Activated CD4-positive, CD25-positive, alpha-beta regulatory T cell (primary cell): Measurements from ENCODE around the gene LRP4.
A peak's percentile ranks its signal among the peaks of the same experiment; 100 is the strongest.

Experiments used
- DNase-seq, 4 experiments: peaks; one replicate each; lab custom pipeline; 2025; lab: John Stamatoyannopoulos, UW

The LRP4 gene

GRCh38 chr11:46846510-46846830 lies 71.9 kb downstream of the LRP4 start:
- DNase-seq, result no peak

- peak; percentile 67 to 74 (median 71) for DNase-seq
Observed at GRCh38 chr11:46845740-46846509, 72.4 kb downstream of the LRP4 start, which contains the start of gene CKAP5. Gene CKAP5 (minus strand): TSS chr11:46846280. CDS start chr11:46821231, 25,049 bp downstream.

DNA sequence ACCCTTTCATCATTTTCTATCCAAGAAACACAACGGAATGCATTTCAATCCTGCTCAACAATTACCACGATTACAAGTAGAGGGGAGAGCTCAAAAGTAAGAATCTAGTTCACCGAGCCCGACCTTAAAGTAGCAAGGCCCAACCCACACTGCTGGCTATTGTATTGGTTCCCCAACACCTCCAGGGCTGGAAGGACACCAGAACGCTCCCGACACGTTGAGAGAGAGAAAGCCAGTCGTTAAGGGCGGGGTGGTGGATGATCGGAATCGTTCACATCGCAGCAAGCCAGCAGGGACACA lies 73.0 kb downstream of the LRP4 start:
- DNase-seq, result peak in 1 of 4 experiments; percentile 28

- no peak for DNase-seq
Observed at GRCh38 chr11:46840116-46840515, 78.2 kb downstream of the LRP4 start.

DNA sequence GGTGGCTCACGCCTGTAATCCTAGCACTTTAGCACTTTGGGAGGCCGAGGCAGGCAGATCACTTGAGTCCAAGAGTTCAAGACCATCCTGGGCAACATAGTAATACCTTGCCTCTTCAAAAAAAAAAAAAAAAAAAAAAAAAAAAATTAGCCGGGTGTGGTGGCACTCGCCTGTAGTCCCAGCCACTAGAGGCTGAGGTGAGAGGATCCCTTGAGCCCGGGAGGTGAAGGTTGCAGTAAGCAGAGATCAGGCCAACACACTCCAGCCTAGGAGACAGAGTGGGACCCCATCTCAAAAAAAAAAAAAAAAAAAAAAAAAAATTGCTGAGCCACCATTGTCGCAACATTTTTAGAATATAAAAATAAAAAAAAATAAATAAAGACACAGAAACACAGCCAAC lies 79.8 kb downstream of the LRP4 start:
- DNase-seq, result no peak

DNA sequence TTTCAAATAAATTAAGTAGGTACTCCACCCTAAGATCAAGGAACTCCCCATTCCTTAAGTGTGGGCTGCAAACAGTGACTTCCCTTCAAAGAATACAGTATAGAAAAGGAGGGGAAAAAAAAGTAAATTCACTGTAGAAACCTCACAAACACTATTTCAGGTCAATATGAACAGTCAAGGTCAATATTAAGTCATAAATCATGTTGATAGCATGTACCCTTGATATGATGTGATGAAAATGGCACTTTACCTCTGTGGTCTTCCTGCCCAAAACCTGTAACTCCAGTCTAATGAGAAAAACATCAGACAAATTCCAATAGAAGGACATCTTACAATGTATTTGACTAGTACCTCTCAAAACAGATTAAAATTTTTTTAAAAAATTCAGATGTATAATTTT lies 80.5 kb downstream of the LRP4 start:
- no peak for DNase-seq

GRCh38 chr11:46836870-46837269 lies 81.5 kb downstream of the LRP4 start:
- no peak for DNase-seq

DNA sequence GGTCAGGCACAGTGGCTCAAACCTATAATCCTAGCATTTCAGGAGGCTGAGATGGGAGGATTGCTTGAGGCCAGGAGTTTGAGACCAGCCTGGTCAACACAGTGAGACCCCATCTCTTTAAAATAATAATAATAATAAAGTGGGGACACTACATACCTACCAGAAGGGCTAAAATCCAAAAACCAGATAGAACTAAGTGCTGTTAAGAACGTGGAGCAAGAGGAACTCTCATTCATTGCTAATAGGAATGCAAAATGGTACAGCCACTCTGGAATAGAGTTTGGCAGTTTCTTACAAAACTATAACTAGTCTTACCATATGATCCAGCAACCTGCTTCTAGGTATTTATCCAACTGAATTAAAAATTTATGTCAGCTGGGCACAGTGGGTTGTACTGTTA lies 81.9 kb downstream of the LRP4 start:
- DNase-seq, result no peak

- no peak for DNase-seq
Observed at GRCh38 chr11:46835897-46836296, 82.5 kb downstream of the LRP4 start.

- no peak for DNase-seq
Observed at GRCh38 chr11:46834821-46835220, 83.5 kb downstream of the LRP4 start.

- DNase-seq, result no peak
Observed at GRCh38 chr11:46832511-46833214, 85.7 kb downstream of the LRP4 start.

GRCh38 chr11:46827995-46828394 lies 90.4 kb downstream of the LRP4 start:
- DNase-seq, result no peak

- DNase-seq, result peak; percentile 31 to 65 (median 48)
Observed at GRCh38 chr11:46826310-46827044, 91.9 kb downstream of the LRP4 start.

DNA sequence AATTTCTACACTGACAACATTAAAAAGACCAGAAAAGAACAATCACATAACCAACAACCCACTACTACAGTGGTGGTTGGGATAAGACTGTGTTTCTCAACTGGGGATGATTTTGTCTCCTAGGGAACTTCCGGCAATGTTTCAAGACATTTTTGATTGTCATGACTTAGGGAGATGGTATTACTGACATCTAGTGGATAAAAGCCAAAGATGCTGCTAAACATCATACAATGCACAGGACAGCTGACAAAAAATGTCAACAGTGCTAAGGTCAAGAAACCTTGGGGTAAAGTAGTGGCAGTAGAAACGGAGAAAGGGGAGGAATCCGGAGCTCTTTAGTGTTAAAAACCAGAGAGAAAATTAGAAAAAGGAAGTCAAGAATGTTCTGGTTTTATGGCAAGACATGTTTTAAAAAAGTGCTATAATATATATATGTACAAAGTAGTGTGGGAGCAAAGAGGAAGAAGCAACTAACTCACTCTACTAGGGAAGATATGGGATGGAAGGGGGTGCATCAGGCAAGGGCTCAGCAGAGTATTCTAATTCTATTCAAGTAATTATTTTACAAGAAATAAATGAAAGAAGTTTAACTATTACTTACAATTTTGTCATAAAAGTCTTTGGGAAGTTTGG lies 109.4 kb downstream of the LRP4 start:
- DNase-seq, result no peak
